Nephron progenitor cell (in vitro differentiated cells): ENCODE measurements around the gene MECR.

Experiments used
- DNase-seq: peaks from one replicate; pipeline ENCODE4 v3.0.0; 2021
- H3K27ac Mint-ChIP-seq: 2 replicates; pipeline ENCODE4 v1.8.0; 2021; ENCODE audit warnings: mild to moderate bottlenecking, moderate library complexity, mixed read lengths
- H3K27me3 Mint-ChIP-seq: 2 replicates; pipeline ENCODE4 v1.8.0; 2021; ENCODE audit warnings: mild to moderate bottlenecking, low read depth, mixed read lengths; ENCODE audit not compliant: poor library complexity
- H3K36me3 Mint-ChIP-seq: 2 replicates; pipeline ENCODE4 v1.8.0; 2021; ENCODE audit warnings: low read depth, mixed read lengths
- H3K4me1 Mint-ChIP-seq: 2 replicates; pipeline ENCODE4 v1.8.0; 2021; ENCODE audit warnings: mixed read lengths
- H3K4me3 Mint-ChIP-seq: 2 replicates; pipeline ENCODE4 v1.8.0; 2021; ENCODE audit warnings: mild to moderate bottlenecking, moderate library complexity, mixed read lengths
- H3K9me3 Mint-ChIP-seq: 2 replicates; pipeline ENCODE4 v1.8.0; 2021; ENCODE audit warnings: mild to moderate bottlenecking, moderate library complexity, mixed read lengths
- CTCF ChIP-seq: fragments of 200-600 bp; sonication (generic); IDR thresholded peaks from 2 replicates; pipeline ENCODE4 v1.5.0; 2021; ENCODE audit warnings: antibody characterized with exemption

The MECR gene

GRCh38 chr1:29176576-29176975 lies 54.2 kb downstream of the MECR start:
- Mint-ChIP-seq H3K4me1 (peaks cover 34% of the 10 kb centered on the region), H3K9me3 (peaks cover 43% of the 10 kb centered on the region), H3K27ac (no peak overlapping the region), H3K4me3 (no peak overlapping the region), H3K36me3 (peaks cover 71% of the 10 kb centered on the region), H3K27me3 (no peaks in the 10 kb centered on the region)
- DNase-seq: no peak
- no peak for TF ChIP-seq CTCF

GRCh38 chr1:29172415-29172939 lies 58.3 kb downstream of the MECR start:
- Mint-ChIP-seq H3K27ac (peak overlapping the region; percentile 87), H3K27me3 (no peaks in the 10 kb centered on the region), H3K4me1 (peaks cover 46% of the 10 kb centered on the region), H3K36me3 (peaks cover 72% of the 10 kb centered on the region), H3K9me3 (peaks cover 26% of the 10 kb centered on the region), H3K4me3 (peak overlapping the region; percentile 11)
- no peak for TF ChIP-seq CTCF
- DNase-seq: no peak

- Mint-ChIP-seq H3K4me1 (peaks cover 54% of the 10 kb centered on the region), H3K36me3 (peaks cover 72% of the 10 kb centered on the region), H3K9me3 (peaks cover 17% of the 10 kb centered on the region), H3K27ac (peak overlapping the region; percentile 89), H3K4me3 (peak overlapping the region; percentile 52), H3K27me3 (no peaks in the 10 kb centered on the region)
- TF ChIP-seq CTCF: no peak
- no peak for DNase-seq
Measured at GRCh38 chr1:29171521-29171920, 59.2 kb downstream of the MECR start.

GRCh38 chr1:29171089-29171488 lies 59.6 kb downstream of the MECR start:
- no peaks in the 10 kb centered on the region for H3K27me3 Mint-ChIP-seq
- H3K4me1 Mint-ChIP-seq: peaks cover 54% of the 10 kb centered on the region
- DNase-seq: no peak
- H3K36me3 Mint-ChIP-seq: peaks cover 70% of the 10 kb centered on the region
- no peak for TF ChIP-seq CTCF
- H3K27ac Mint-ChIP-seq: peak overlapping the region; percentile 89
- peak overlapping the region; percentile 52 for H3K4me3 Mint-ChIP-seq
- H3K9me3 Mint-ChIP-seq: peaks cover 13% of the 10 kb centered on the region

- H3K36me3 Mint-ChIP-seq: peaks cover 73% of the 10 kb centered on the region
- DNase-seq: no peak
- no peaks in the 10 kb centered on the region for H3K27me3 Mint-ChIP-seq
- no peak for TF ChIP-seq CTCF
- H3K9me3 Mint-ChIP-seq: peaks cover 7% of the 10 kb centered on the region
- H3K27ac Mint-ChIP-seq: no peak overlapping the region
- no peak overlapping the region for H3K4me3 Mint-ChIP-seq
- peaks cover 61% of the 10 kb centered on the region for H3K4me1 Mint-ChIP-seq
Measured at GRCh38 chr1:29169976-29170375, 60.8 kb downstream of the MECR start.

- H3K4me3 Mint-ChIP-seq: no peak overlapping the region
- no peaks in the 10 kb centered on the region for H3K27me3 Mint-ChIP-seq
- peaks cover 76% of the 10 kb centered on the region for H3K36me3 Mint-ChIP-seq
- TF ChIP-seq CTCF: no peak
- no peaks in the 10 kb centered on the region for H3K9me3 Mint-ChIP-seq
- H3K27ac Mint-ChIP-seq: no peak overlapping the region
- H3K4me1 Mint-ChIP-seq: peaks cover 76% of the 10 kb centered on the region
- DNase-seq: no peak
Measured at GRCh38 chr1:29167904-29168303, 62.8 kb downstream of the MECR start.
